IgD-negative memory B cell (primary cell): ENCODE measurements around the gene TMEM171. TPM values are rescaled to one million over a fixed set of nuclear protein-coding genes. Genes with fewer than 3 reads are reported as not detected.

Experiments
- H3K27ac Mint-ChIP-seq, 3 donors: one replicate each; pipeline ENCODE4 v1.8.0; 2020 to 2022; ENCODE audit warnings: mild to moderate bottlenecking in 3 of 3, mixed read lengths in 3 of 3, moderate library complexity in 1 of 3
- H3K27me3 Mint-ChIP-seq: one replicate; pipeline ENCODE4 v1.8.0; 2021; ENCODE audit warnings: mixed read lengths
- H3K36me3 Mint-ChIP-seq: one replicate; pipeline ENCODE4 v1.8.0; 2020; ENCODE audit warnings: mild to moderate bottlenecking, mixed read lengths
- H3K4me1 Mint-ChIP-seq, 3 donors: one replicate each; pipeline ENCODE4 v1.8.0; 2020 to 2022; ENCODE audit warnings: mixed read lengths in 3 of 3, mild to moderate bottlenecking in 1 of 3
- H3K4me3 Mint-ChIP-seq, 4 donors: one replicate each; pipeline ENCODE4 v1.8.0; 2020 to 2022; ENCODE audit warnings: mild to moderate bottlenecking in 4 of 4, mixed read lengths in 4 of 4, moderate library complexity in 3 of 4
- H3K9me3 Mint-ChIP-seq, 3 donors: one replicate each; pipeline ENCODE4 v1.8.0; 2020 to 2021; ENCODE audit warnings: mixed read lengths in 3 of 3, mild to moderate bottlenecking in 1 of 3
- polyA plus RNA-seq: library from polyadenylated mRNA; unstranded; fragments of 300-500 nt; fragmentation: Illumina TruSeq; gene quantifications from one replicate; pipeline ENCODE4 v1.2.3, GENCODE V29; 2021

Gene TMEM171
- polyA plus RNA-seq, 1 donor from 2014 or later, result not detected

DNA sequence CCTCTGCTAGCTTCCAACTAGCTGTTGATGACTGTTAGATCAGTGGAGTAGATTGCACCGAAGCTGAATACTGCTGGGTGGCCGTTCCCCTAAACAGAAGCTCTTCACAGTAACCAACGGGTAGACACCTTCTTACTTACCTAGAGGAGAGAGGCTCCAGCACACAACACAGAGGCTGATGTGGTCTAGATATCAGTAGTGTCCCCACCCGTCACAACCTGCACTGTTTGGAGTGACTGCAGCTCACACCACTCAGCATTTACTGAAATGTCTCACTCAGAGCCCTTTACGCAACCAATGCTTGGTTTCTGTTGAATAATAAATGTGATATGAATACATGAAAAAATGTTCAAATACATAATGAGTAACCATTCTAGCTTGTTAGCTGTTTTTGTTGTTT, 57.9 kb downstream of the TMEM171 start:
- H3K36me3 Mint-ChIP-seq, result peaks cover 5% of the 10 kb centered on the region
- H3K4me3 Mint-ChIP-seq, result no peak overlapping the region
- H3K27me3 Mint-ChIP-seq, result peaks cover 34% of the 10 kb centered on the region
- no peaks in the 10 kb centered on the region for H3K9me3 Mint-ChIP-seq
- H3K27ac Mint-ChIP-seq, result no peak overlapping the region
- peaks cover 0 to 3% (median 0%) of the 10 kb centered on the region in 3 donors for H3K4me1 Mint-ChIP-seq

DNA sequence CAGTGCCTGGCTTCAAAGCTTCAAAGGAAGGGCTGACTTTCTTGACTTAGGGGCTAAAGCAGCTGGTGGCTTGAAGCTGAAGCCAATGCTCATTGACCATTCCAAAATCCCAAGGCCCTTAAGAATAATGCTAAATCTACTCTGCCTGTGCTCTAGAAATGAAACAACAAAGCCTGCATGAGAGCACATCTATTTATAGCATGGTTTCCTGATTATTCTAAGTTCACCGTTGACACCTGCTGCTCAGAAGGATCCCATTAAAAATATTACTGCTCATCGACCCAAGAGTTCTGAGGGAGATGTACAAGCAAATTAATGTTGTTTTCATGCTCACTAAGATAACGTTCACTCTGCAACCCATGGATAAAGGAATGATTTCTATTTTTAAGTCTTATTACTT, 59.4 kb downstream of the TMEM171 start:
- H3K4me1 Mint-ChIP-seq, result no peaks in the 10 kb centered on the region
- H3K27ac Mint-ChIP-seq, result no peak overlapping the region
- H3K27me3 Mint-ChIP-seq, result peaks cover 24% of the 10 kb centered on the region
- H3K4me3 Mint-ChIP-seq, result no peak overlapping the region
- peaks cover 3% of the 10 kb centered on the region for H3K36me3 Mint-ChIP-seq
- H3K9me3 Mint-ChIP-seq, result peaks cover 1 to 4% (median 3%) of the 10 kb centered on the region in 3 donors

DNA sequence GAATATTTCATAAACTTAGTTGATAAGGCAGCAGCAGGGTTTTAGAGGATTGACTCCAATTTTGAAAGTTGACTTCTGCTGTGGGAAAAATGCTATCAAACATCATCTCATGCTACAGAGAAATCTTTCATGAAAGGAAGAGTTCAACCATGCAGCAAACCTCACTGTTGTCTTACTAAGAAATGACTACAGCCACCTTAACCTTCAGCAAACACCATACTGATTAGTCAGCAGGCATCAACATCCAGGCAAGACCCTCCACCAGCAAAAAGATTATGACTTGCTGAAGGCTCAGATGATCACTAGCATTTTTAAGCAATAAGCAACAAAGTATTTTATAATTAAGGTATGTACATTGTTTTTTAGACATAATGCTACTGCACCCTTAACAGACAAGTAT, 60.2 kb downstream of the TMEM171 start:
- H3K4me1 Mint-ChIP-seq, result no peaks in the 10 kb centered on the region
- H3K9me3 Mint-ChIP-seq, result peaks cover 3 to 8% (median 4%) of the 10 kb centered on the region in 3 donors
- no peak overlapping the region for H3K27ac Mint-ChIP-seq
- H3K4me3 Mint-ChIP-seq, result no peak overlapping the region
- peaks cover 1% of the 10 kb centered on the region for H3K36me3 Mint-ChIP-seq
- peaks cover 19% of the 10 kb centered on the region for H3K27me3 Mint-ChIP-seq

Other genes starting within 250 kb of the TMEM171 start
- 1.3 TPM for gene FCHO2, start 164.5 kb upstream of the TMEM171 start, polyA plus RNA-seq
- gene TMEM174, start 52.6 kb downstream of the TMEM171 start, polyA plus RNA-seq, result not detected